ENCODE results near the gene GRM2.

DNA sequence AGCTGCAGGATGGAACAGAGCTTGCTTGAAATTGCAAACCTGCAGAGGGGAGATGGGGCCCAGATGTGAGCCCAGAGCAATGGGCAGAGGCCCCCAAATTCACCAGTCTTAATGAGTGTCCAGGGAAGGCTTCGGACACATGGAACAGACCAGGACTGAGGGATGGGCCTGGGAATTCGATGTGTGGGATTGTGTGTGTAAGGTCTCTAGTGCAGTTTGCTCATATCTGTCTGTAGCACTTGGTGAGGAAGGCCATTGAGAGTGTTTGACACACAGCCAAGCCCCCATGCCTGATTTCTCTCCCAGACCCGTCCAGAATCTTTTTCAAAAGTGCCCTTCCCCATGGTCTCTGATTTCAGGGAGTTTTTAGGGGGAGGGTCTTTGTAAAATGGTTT, 18.7 kb upstream of the GRM2 start:
- TF ChIP-seq CTCF (IDR thresholded peaks at IDR 0.05) (no peak), POLR2A (IDR thresholded peaks at IDR 0.05) (no peak)
